Stomach smooth muscle (tissue), 2 donors: ENCODE results near the gene PLCH2.

Experiments used
- H3K27ac ChIP-seq: one replicate; pipeline ENCODE4 v1.7.0; 2013; ENCODE audit warnings: mild to moderate bottlenecking, low read length, inconsistent platforms
- H3K27me3 ChIP-seq, 2 donors: one replicate each; pipeline ENCODE4 v1.7.0; 2013; ENCODE audit warnings: low read length in 2 of 2; ENCODE audit not compliant: insufficient read depth in 2 of 2, control insufficient read depth in 1 of 2
- H3K36me3 ChIP-seq, 2 donors: one replicate each; pipeline ENCODE4 v1.7.0; 2013; ENCODE audit warnings: low read length in 2 of 2; ENCODE audit not compliant: control insufficient read depth in 2 of 2, insufficient read depth in 2 of 2
- H3K4me1 ChIP-seq: one replicate; pipeline ENCODE4 v1.7.0; 2013; ENCODE audit warnings: low read length; ENCODE audit not compliant: control insufficient read depth, insufficient read depth
- H3K4me3 ChIP-seq, 2 donors: one replicate each; pipeline ENCODE4 v1.7.0; 2013; ENCODE audit warnings: low read length in 2 of 2
- H3K9ac ChIP-seq, 2 donors: one replicate each; pipeline ENCODE4 v1.7.0; 2013; ENCODE audit warnings: low read length in 2 of 2, mild to moderate bottlenecking in 1 of 2
- H3K9me3 ChIP-seq, 2 donors: one replicate each; pipeline ENCODE4 v1.7.0; 2013; ENCODE audit warnings: low read length in 2 of 2; ENCODE audit not compliant: control insufficient read depth in 2 of 2
- donor health status: healthy.
- donor health status: Pancreatic carcinoma.

Gene PLCH2

GRCh38 chr1:2488688-2489087 lies 12.6 kb downstream of the PLCH2 start:
- Histone ChIP-seq H3K9ac (no peak overlapping the region), H3K36me3 (no peaks in the 10 kb centered on the region), H3K4me3 (no peak overlapping the region), H3K4me1 (no peaks in the 10 kb centered on the region), H3K9me3 (peaks cover 0 to 13% of the 10 kb centered on the region in 2 donors), H3K27me3 (no peaks in the 10 kb centered on the region), H3K27ac (no peak overlapping the region)

- Histone ChIP-seq H3K9ac (no peak overlapping the region), H3K4me3 (no peak overlapping the region), H3K36me3 (no peaks in the 10 kb centered on the region), H3K9me3 (peaks cover 0 to 13% of the 10 kb centered on the region in 2 donors), H3K27me3 (no peaks in the 10 kb centered on the region), H3K4me1 (no peaks in the 10 kb centered on the region), H3K27ac (no peak overlapping the region)
These were observed 13.5 kb downstream of the PLCH2 start for GRCh38 chr1:2489615-2490014.

- Histone ChIP-seq H3K9me3 (peaks cover 0 to 13% of the 10 kb centered on the region in 2 donors), H3K4me1 (no peaks in the 10 kb centered on the region), H3K27me3 (no peaks in the 10 kb centered on the region), H3K27ac (no peak overlapping the region), H3K36me3 (no peaks in the 10 kb centered on the region), H3K4me3 (no peak overlapping the region), H3K9ac (no peak overlapping the region)
These were observed 16.0 kb downstream of the PLCH2 start for GRCh38 chr1:2492091-2492490.

DNA sequence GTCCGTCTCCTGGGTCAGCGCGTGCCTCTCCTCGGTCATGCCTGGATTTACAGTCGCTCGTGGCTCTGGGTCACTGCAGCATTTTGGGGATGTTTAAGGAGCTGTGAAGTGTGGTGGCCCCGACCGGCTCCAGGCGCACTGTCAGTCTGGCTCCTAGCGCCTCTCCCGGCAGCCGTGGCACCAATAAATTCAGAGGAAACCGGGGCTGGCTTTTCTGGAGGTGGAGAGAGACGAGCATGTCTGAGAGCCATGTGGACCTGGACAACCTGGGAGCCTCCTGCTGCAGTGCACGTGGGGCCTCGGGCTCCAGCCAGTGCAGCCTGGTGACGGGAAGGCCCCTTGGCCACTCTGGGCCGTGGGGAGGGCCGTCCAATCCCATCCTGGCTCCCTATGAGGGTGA lies 17.1 kb downstream of the PLCH2 start:
- Histone ChIP-seq H3K9me3 (peaks cover 0 to 10% of the 10 kb centered on the region in 2 donors), H3K27ac (no peak overlapping the region), H3K27me3 (no peaks in the 10 kb centered on the region), H3K4me3 (no peak overlapping the region), H3K4me1 (no peaks in the 10 kb centered on the region), H3K36me3 (no peaks in the 10 kb centered on the region), H3K9ac (no peak overlapping the region)

DNA sequence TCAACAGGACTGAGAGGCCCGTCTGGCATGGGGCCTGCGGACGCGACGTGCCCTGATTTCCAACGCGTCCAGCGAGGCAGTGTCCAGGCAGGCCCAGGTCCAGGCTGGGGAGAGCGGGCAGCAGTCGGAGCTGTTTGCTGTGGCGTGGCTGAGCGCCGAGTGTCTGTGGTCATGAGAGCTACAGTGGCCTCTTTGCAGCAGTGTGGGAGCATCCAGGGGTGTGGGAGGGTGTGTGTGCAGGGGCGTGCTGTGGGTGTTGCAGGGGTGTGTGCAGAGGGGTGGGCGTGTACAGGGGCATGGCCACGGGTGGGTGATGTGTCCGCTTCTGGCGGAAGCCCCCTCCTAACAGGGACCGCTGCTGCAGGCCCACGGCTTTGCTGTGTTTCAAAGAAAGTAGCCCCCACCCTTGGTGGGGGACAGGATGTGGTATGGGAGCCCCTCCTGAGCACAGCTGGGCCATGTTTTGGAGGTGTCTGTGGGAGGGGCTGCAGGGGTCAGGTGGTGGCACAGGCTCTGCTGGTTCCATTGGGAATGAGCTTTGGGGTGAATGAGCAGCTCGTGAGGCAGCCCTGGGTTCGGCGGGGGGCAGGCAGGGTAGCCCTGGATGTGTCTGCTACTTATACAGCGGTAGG lies 17.7 kb downstream of the PLCH2 start:
- peaks cover 0 to 4% of the 10 kb centered on the region in 2 donors for H3K9me3 ChIP-seq
- H3K27ac ChIP-seq, result no peak overlapping the region
- no peaks in the 10 kb centered on the region for H3K4me1 ChIP-seq
- no peak overlapping the region for H3K9ac ChIP-seq
- H3K4me3 ChIP-seq, result no peak overlapping the region
- H3K36me3 ChIP-seq, result no peaks in the 10 kb centered on the region
- no peaks in the 10 kb centered on the region for H3K27me3 ChIP-seq

DNA sequence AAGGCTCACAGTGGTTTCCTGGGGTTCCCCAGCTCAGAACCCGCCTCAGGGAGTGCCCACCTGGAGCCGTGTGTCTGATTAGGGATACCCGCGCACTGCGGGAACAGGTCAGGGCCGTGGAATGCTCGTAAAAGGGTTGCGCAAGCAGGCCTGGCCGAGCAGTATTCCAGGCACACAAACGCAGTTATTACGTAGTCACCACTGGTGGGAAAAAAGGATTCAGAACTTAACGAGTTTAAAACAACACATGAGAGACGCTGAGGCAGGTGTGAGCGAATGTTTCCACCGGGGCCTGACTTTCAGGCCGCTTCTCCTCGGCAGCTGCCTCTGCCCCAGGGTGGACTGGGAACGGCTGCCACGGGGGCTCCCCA lies 18.2 kb downstream of the PLCH2 start:
- H3K27ac ChIP-seq, result no peak overlapping the region
- no peaks in the 10 kb centered on the region for H3K4me1 ChIP-seq

GRCh38 chr1:2495026-2495425 lies 18.9 kb downstream of the PLCH2 start:
- H3K9me3 ChIP-seq, result no peaks in the 10 kb centered on the region
- H3K27ac ChIP-seq, result no peak overlapping the region
- no peaks in the 10 kb centered on the region for H3K36me3 ChIP-seq
- no peak overlapping the region for H3K4me3 ChIP-seq
- peaks cover under 1 to 3% of the 10 kb centered on the region in 2 donors for H3K27me3 ChIP-seq
- no peaks in the 10 kb centered on the region for H3K4me1 ChIP-seq
- no peak overlapping the region for H3K9ac ChIP-seq

More for the DNA sequence above, 18.2 kb downstream of the PLCH2 start:
- no peak overlapping the region for H3K4me3 ChIP-seq
- H3K9me3 ChIP-seq, result no peaks in the 10 kb centered on the region
- no peaks in the 10 kb centered on the region for H3K36me3 ChIP-seq
- no peak overlapping the region for H3K9ac ChIP-seq
- H3K27me3 ChIP-seq, result no peaks in the 10 kb centered on the region

DNA sequence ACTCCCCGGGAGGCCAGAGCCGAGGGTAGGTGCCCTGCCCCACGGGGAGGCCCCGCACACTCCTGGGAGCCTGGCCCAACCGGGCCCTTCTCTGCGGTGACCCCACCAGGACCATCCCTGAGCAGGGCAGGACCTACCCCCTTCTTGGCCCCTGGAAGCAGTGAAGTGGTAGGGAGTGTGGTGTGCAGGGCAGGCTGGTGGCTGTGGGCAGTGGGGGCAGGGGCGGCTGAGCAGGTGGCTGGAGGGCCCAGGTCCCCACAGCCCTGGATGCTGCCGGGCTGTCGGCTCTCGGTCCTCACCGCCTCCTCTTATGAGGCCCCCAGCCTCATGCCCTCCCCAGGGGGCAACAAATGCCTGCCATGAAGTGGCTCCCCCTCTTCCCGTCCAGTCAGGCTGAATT lies 19.5 kb downstream of the PLCH2 start:
- Histone ChIP-seq H3K4me1 (no peaks in the 10 kb centered on the region), H3K27me3 (peaks cover 3% of the 10 kb centered on the region in 2 donors), H3K4me3 (no peak overlapping the region), H3K27ac (no peak overlapping the region), H3K9ac (no peak overlapping the region), H3K36me3 (no peaks in the 10 kb centered on the region), H3K9me3 (no peaks in the 10 kb centered on the region)

GRCh38 chr1:2496087-2496622 lies 20.1 kb downstream of the PLCH2 start:
- Histone ChIP-seq H3K27me3 (peaks cover 3 to 5% of the 10 kb centered on the region in 2 donors), H3K9ac (no peak overlapping the region), H3K4me3 (no peak overlapping the region), H3K27ac (no peak overlapping the region), H3K36me3 (no peaks in the 10 kb centered on the region), H3K4me1 (no peaks in the 10 kb centered on the region), H3K9me3 (no peaks in the 10 kb centered on the region)

DNA sequence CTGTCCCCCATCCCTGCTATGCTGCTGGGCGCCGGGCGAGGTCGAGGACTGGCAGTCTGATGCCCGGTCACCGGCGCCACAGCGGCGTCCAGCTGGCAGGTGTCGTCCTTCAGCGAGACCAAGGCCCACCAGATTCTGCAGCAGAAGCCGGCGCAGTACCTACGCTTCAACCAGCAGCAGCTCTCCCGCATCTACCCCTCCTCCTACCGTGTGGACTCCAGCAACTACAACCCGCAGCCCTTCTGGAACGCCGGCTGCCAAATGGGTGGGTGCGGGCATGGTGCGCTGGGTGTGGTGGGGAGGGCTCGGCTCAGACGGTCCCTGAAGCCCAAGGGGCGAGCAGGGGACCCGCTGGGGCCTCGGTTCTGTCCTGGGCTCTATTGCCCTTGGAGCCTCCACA lies 20.7 kb downstream of the PLCH2 start:
- no peaks in the 10 kb centered on the region for H3K9me3 ChIP-seq
- peaks cover 5 to 10% of the 10 kb centered on the region in 2 donors for H3K27me3 ChIP-seq
- no peak overlapping the region for H3K4me3 ChIP-seq
- no peak overlapping the region for H3K9ac ChIP-seq
- no peaks in the 10 kb centered on the region for H3K4me1 ChIP-seq
- H3K27ac ChIP-seq, result no peak overlapping the region
- H3K36me3 ChIP-seq, result no peaks in the 10 kb centered on the region

- Histone ChIP-seq H3K4me1 (no peaks in the 10 kb centered on the region), H3K9me3 (no peaks in the 10 kb centered on the region), H3K27me3 (peaks cover 10 to 14% of the 10 kb centered on the region in 2 donors), H3K36me3 (no peaks in the 10 kb centered on the region), H3K9ac (no peak overlapping the region), H3K4me3 (no peak overlapping the region), H3K27ac (no peak overlapping the region)
These were observed 21.8 kb downstream of the PLCH2 start for GRCh38 chr1:2497891-2498290.
